BJ (cell line): Measurements from ENCODE around the gene EPO. TPM values are rescaled to one million over a fixed set of nuclear protein-coding genes. Genes with fewer than 3 reads are reported as not detected.
"Not testable (repeated sequence)": the region's sequence is repeated elsewhere in the genome, so short reads cannot be mapped to it uniquely, and the experiment has no call there.

ENCODE experiments used
- CTCF ChIA-PET: fragments of 350-600 bp; formaldehyde crosslinking; extraction: SDS; loops from one replicate; lab custom pipeline; 2021; ENCODE audit warnings: antibody characterized with exemption, inconsistent platforms; lab: Yijun Ruan, JAX
- POLR2A ChIA-PET: fragments of 300-600 bp; sonication (Branson Sonifier 250); formaldehyde crosslinking; extraction: SDS; loops from one replicate; lab custom pipeline; 2021; ENCODE audit warnings: antibody characterized with exemption; lab: Charles Lee
- DNase-seq: peaks from one replicate; pipeline ENCODE4 v3.0.0-alpha.2; 2011; ENCODE audit warnings: low read depth
- H3K27me3 ChIP-seq: 2 replicates; pipeline ENCODE4 v1.6.0; 2011; ENCODE audit warnings: low read length; ENCODE audit not compliant: control insufficient read depth, insufficient read depth
- H3K36me3 ChIP-seq: 2 replicates; pipeline ENCODE4 v1.5.1; 2011; ENCODE audit warnings: low read length; ENCODE audit not compliant: control insufficient read depth, insufficient read depth
- H3K4me3 ChIP-seq: 2 replicates; pipeline ENCODE4 v1.5.1; 2011; ENCODE audit warnings: low read depth, mild to moderate bottlenecking, control low read depth, low read length
- CTCF ChIP-seq: IDR thresholded peaks from 2 replicates; pipeline ENCODE4 v1.5.1; 2011; ENCODE audit warnings: low read depth, mild to moderate bottlenecking, control low read depth, inconsistent platforms, low read length, moderate library complexity; ENCODE audit not compliant: insufficient read depth
- polyA plus RNA-seq: library from polyadenylated mRNA; depleted of rRNA; stranded (reverse); fragments of >200 nt; gene quantifications from 2 replicates; pipeline ENCODE4 v1.2.3, GENCODE V29; 2011

EPO gene
- polyA plus RNA-seq, 1 experiment, result not detected

- CTCF ChIA-PET, result interaction anchor here (1.4 to 5.2 kb wide), 3 partner anchors 16 to 132 kb away, joined by 5 to 65 read pairs (median 15); partner anchors contain the start of genes POP7 and SLC12A9
- DNase-seq, result no peak
- POLR2A ChIA-PET, result interaction anchor here (0.6 kb wide), 1 partner anchor 154 kb away, joined by 3 read pairs; the partner anchor contains the start of gene SRRT
- no peak for TF ChIP-seq CTCF
- no peaks in the 10 kb centered on the region for H3K36me3 ChIP-seq
- no peak overlapping the region for H3K4me3 ChIP-seq
- H3K27me3 ChIP-seq, result peaks cover 36% of the 10 kb centered on the region
Measured at GRCh38 chr7:100721505-100721812, 1.2 kb downstream of the EPO start.

GRCh38 chr7:100722480-100723212 lies 2.4 kb downstream of the EPO start:
- no peak for DNase-seq
- POLR2A ChIA-PET, result interaction anchor here (0.6 kb wide), 1 partner anchor 29 kb away, joined by 3 read pairs; no protein-coding TSS in a partner anchor
- Histone ChIP-seq H3K4me3 (no peak overlapping the region), H3K27me3 (peaks cover 34% of the 10 kb centered on the region), H3K36me3 (no peaks in the 10 kb centered on the region)
- TF ChIP-seq CTCF, result no peak
- CTCF ChIA-PET, result interaction anchor here (1.0 to 5.2 kb wide), 4 partner anchors 17 to 152 kb away, joined by 3 to 65 read pairs (median 18); partner anchors contain the start of genes POP7 and SLC12A9

- peaks cover 34% of the 10 kb centered on the region for H3K27me3 ChIP-seq
- POLR2A ChIA-PET, result no interaction called here
Measured at GRCh38 chr7:100723732-100724275, 3.5 kb downstream of the EPO start.

GRCh38 chr7:100724364-100724763 lies 4.1 kb downstream of the EPO start:
- POLR2A ChIA-PET, H3K4me3 ChIP-seq, DNase-seq, H3K36me3 ChIP-seq: not testable (repeated sequence)
- peaks cover 32% of the 10 kb centered on the region for H3K27me3 ChIP-seq
- CTCF ChIA-PET, result interaction anchor here (1.7 to 4.2 kb wide), 3 partner anchors 19 to 162 kb away, joined by 6 to 27 read pairs (median 22); partner anchors contain the start of genes POP7 and SLC12A9

More at GRCh38 chr7:100723732-100724275, 3.5 kb downstream of the EPO start:
- no peak overlapping the region for H3K4me3 ChIP-seq
- DNase-seq, result no peak
- CTCF ChIA-PET, result interaction anchor here (3.7 to 4.2 kb wide), 2 partner anchors 18 to 128 kb away, joined by 15 to 22 read pairs; partner anchors contain the start of genes POP7 and SLC12A9
- TF ChIP-seq CTCF, result no peak
- no peaks in the 10 kb centered on the region for H3K36me3 ChIP-seq

GRCh38 chr7:100726996-100727761 lies 6.9 kb downstream of the EPO start:
- no peak for TF ChIP-seq CTCF
- peaks cover 27% of the 10 kb centered on the region for H3K27me3 ChIP-seq
- POLR2A ChIA-PET, result interaction anchor here (0.7 kb wide), 1 partner anchor 63 kb away, joined by 3 read pairs; no protein-coding TSS in a partner anchor
- CTCF ChIA-PET, result interaction anchor here (0.6 to 4.3 kb wide), 5 partner anchors 21 to 100 kb away, joined by 3 to 27 read pairs (median 11); partner anchors contain the start of genes EPHB4 and POP7
- DNase-seq, result peak; percentile 92
- no peaks in the 10 kb centered on the region for H3K36me3 ChIP-seq
- no peak overlapping the region for H3K4me3 ChIP-seq
